ENCODE measurements around the gene CDKAL1.

DNA sequence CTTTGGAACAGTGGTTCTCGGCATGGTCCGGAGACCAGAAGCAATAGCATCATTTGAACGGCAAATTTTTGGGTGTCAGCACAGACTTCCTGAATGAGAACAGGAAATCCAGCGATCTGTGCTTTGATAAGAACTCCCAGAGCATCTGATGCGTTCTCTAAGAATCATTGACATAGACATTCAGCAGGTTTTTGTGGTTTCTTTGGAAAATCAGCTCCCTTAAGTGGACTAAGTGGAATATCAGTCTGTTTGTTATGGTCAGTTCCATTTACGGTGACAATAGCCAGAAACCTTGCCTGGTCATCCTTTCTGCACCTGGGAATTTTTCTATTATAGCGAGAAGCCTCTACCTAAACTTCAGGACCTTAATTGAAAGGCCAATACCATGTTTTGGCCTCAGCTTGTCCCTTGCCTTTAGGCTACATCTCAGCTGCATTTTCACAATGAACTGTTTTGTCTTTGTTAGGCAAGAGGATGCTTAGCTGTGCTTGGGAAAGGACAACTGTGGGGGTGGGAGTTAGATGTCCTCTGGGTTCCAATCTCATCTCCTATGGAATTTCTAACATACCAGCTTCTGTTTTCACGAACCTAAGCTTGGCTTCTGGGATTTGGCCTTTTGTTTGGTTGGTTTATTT, 299.7 kb downstream of the CDKAL1 start:
- TF ChIP-seq, protein P1, sequence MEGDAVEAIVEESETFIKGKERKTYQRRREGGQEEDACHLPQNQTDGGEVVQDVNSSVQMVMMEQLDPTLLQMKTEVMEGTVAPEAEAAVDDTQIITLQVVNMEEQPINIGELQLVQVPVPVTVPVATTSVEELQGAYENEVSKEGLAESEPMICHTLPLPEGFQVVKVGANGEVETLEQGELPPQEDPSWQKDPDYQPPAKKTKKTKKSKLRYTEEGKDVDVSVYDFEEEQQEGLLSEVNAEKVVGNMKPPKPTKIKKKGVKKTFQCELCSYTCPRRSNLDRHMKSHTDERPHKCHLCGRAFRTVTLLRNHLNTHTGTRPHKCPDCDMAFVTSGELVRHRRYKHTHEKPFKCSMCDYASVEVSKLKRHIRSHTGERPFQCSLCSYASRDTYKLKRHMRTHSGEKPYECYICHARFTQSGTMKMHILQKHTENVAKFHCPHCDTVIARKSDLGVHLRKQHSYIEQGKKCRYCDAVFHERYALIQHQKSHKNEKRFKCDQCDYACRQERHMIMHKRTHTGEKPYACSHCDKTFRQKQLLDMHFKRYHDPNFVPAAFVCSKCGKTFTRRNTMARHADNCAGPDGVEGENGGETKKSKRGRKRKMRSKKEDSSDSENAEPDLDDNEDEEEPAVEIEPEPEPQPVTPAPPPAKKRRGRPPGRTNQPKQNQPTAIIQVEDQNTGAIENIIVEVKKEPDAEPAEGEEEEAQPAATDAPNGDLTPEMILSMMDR (IDR thresholded peaks at IDR 0.05; ENCODE audit: low read length) = no peak
- TF ChIP-seq EZH2 (optimal IDR thresholded peaks at IDR 0.05; ENCODE audit: low read depth, low read length) (no peak), EZH2phosphoT487 (IDR thresholded peaks at IDR 0.05; ENCODE audit: low read length) (no peak)
